ENCODE data around the gene RHBDF1. TPM values are rescaled to one million over a fixed set of nuclear protein-coding genes. Genes with fewer than 3 reads are reported as not detected.
A peak's percentile ranks its signal among the peaks of the same experiment; 100 is the strongest.
"Not testable (repeated sequence)": the region's sequence is repeated elsewhere in the genome, so short reads cannot be mapped to it uniquely, and the experiment has no call there.

The RHBDF1 gene
- polyA plus RNA-seq, 2 donors, result 36.6 to 56.0 TPM

GRCh38 chr16:33877-34647, 38.4 kb downstream of the RHBDF1 start:
- Histone ChIP-seq H3K27me3 (ENCODE audit: control insufficient read depth in 1 of 2, insufficient read depth in 2 of 2, low read length in 2 of 2) (no peaks in the 10 kb centered on the region), H3K36me3 (ENCODE audit: control insufficient read depth in 2 of 2, insufficient read depth in 2 of 2, low read length in 1 of 2) (no peaks in the 10 kb centered on the region), H3K4me3 (ENCODE audit: low read depth in 1 of 2, low read length in 2 of 2) (no peak overlapping the region), H3K27ac (ENCODE audit: low read depth in 2 of 2, low read length in 1 of 2) (no peak overlapping the region), H3K9me3 (ENCODE audit: control insufficient read depth in 2 of 2, insufficient read depth in 1 of 2, low read depth in 1 of 2, low read length in 1 of 2) (no peaks in the 10 kb centered on the region), H3K4me1 (ENCODE audit: control insufficient read depth in 2 of 2, insufficient read depth in 2 of 2, low read length in 1 of 2) (peaks cover 0 to 6% of the 10 kb centered on the region in 2 donors)
- WGBS, 2 donors, result 85 to 87% methylated on average over 21 of the region's 21 CpGs

- WGBS, 2 donors, result 79 to 82% methylated on average over 4 to 5 of the region's 8 CpGs
- H3K9me3 ChIP-seq (ENCODE audit: control insufficient read depth in 2 of 2, insufficient read depth in 1 of 2, low read depth in 1 of 2, low read length in 1 of 2); H3K36me3 ChIP-seq (ENCODE audit: control insufficient read depth in 2 of 2, insufficient read depth in 2 of 2, low read length in 1 of 2); H3K4me1 ChIP-seq (ENCODE audit: control insufficient read depth in 2 of 2, insufficient read depth in 2 of 2, low read length in 1 of 2); H3K4me3 ChIP-seq (ENCODE audit: low read depth in 1 of 2, low read length in 2 of 2); H3K27ac ChIP-seq (ENCODE audit: low read depth in 2 of 2, low read length in 1 of 2); H3K27me3 ChIP-seq (ENCODE audit: control insufficient read depth in 1 of 2, insufficient read depth in 2 of 2, low read length in 2 of 2): not testable (repeated sequence)
These were observed 39.1 kb downstream of the RHBDF1 start for GRCh38 chr16:33154-33876.

GRCh38 chr16:30627-31026, 41.8 kb downstream of the RHBDF1 start:
- H3K27me3 ChIP-seq (ENCODE audit: control insufficient read depth in 1 of 2, insufficient read depth in 2 of 2, low read length in 2 of 2); H3K4me3 ChIP-seq (ENCODE audit: low read depth in 1 of 2, low read length in 2 of 2); H3K4me1 ChIP-seq (ENCODE audit: control insufficient read depth in 2 of 2, insufficient read depth in 2 of 2, low read length in 1 of 2); H3K36me3 ChIP-seq (ENCODE audit: control insufficient read depth in 2 of 2, insufficient read depth in 2 of 2, low read length in 1 of 2); H3K27ac ChIP-seq (ENCODE audit: low read depth in 2 of 2, low read length in 1 of 2); H3K9me3 ChIP-seq (ENCODE audit: control insufficient read depth in 2 of 2, insufficient read depth in 1 of 2, low read depth in 1 of 2, low read length in 1 of 2): not testable (repeated sequence)
- WGBS, 2 donors, result 61 to 71% methylated on average over 4 to 6 of the region's 7 CpGs

- H3K9me3 ChIP-seq (ENCODE audit: control insufficient read depth in 2 of 2, insufficient read depth in 1 of 2, low read depth in 1 of 2, low read length in 1 of 2); H3K27ac ChIP-seq (ENCODE audit: low read depth in 2 of 2, low read length in 1 of 2); H3K4me3 ChIP-seq (ENCODE audit: low read depth in 1 of 2, low read length in 2 of 2); H3K36me3 ChIP-seq (ENCODE audit: control insufficient read depth in 2 of 2, insufficient read depth in 2 of 2, low read length in 1 of 2); H3K27me3 ChIP-seq (ENCODE audit: control insufficient read depth in 1 of 2, insufficient read depth in 2 of 2, low read length in 2 of 2); H3K4me1 ChIP-seq (ENCODE audit: control insufficient read depth in 2 of 2, insufficient read depth in 2 of 2, low read length in 1 of 2): not testable (repeated sequence)
- WGBS, 2 donors, result 33 to 35% methylated on average over 2 of the region's 5 CpGs
These were observed 46.5 kb downstream of the RHBDF1 start for GRCh38 chr16:25926-26348.

GRCh38 chr16:24151-24550, 48.3 kb downstream of the RHBDF1 start:
- not testable (repeated sequence) for H3K36me3 ChIP-seq (ENCODE audit: control insufficient read depth in 2 of 2, insufficient read depth in 2 of 2, low read length in 1 of 2); H3K27me3 ChIP-seq (ENCODE audit: control insufficient read depth in 1 of 2, insufficient read depth in 2 of 2, low read length in 2 of 2); H3K4me1 ChIP-seq (ENCODE audit: control insufficient read depth in 2 of 2, insufficient read depth in 2 of 2, low read length in 1 of 2); H3K27ac ChIP-seq (ENCODE audit: low read depth in 2 of 2, low read length in 1 of 2); H3K9me3 ChIP-seq (ENCODE audit: control insufficient read depth in 2 of 2, insufficient read depth in 1 of 2, low read depth in 1 of 2, low read length in 1 of 2); H3K4me3 ChIP-seq (ENCODE audit: low read depth in 1 of 2, low read length in 2 of 2)
- WGBS, 2 donors, result 91 to 94% methylated on average over 13 to 17 of the region's 22 CpGs

GRCh38 chr16:20886-21285, 51.5 kb downstream of the RHBDF1 start:
- H3K36me3 ChIP-seq (ENCODE audit: control insufficient read depth in 2 of 2, insufficient read depth in 2 of 2, low read length in 1 of 2); H3K27me3 ChIP-seq (ENCODE audit: control insufficient read depth in 1 of 2, insufficient read depth in 2 of 2, low read length in 2 of 2); H3K9me3 ChIP-seq (ENCODE audit: control insufficient read depth in 2 of 2, insufficient read depth in 1 of 2, low read depth in 1 of 2, low read length in 1 of 2); H3K27ac ChIP-seq (ENCODE audit: low read depth in 2 of 2, low read length in 1 of 2); H3K4me1 ChIP-seq (ENCODE audit: control insufficient read depth in 2 of 2, insufficient read depth in 2 of 2, low read length in 1 of 2); H3K4me3 ChIP-seq (ENCODE audit: low read depth in 1 of 2, low read length in 2 of 2): not testable (repeated sequence)
- WGBS, 2 donors, result 89 to 91% methylated on average over 12 of the region's 12 CpGs

GRCh38 chr16:17062-17765, 55.2 kb downstream of the RHBDF1 start:
- not testable (repeated sequence) for H3K27me3 ChIP-seq (ENCODE audit: control insufficient read depth in 1 of 2, insufficient read depth in 2 of 2, low read length in 2 of 2); H3K9me3 ChIP-seq (ENCODE audit: control insufficient read depth in 2 of 2, insufficient read depth in 1 of 2, low read depth in 1 of 2, low read length in 1 of 2); H3K4me1 ChIP-seq (ENCODE audit: control insufficient read depth in 2 of 2, insufficient read depth in 2 of 2, low read length in 1 of 2); H3K4me3 ChIP-seq (ENCODE audit: low read depth in 1 of 2, low read length in 2 of 2); H3K36me3 ChIP-seq (ENCODE audit: control insufficient read depth in 2 of 2, insufficient read depth in 2 of 2, low read length in 1 of 2); H3K27ac ChIP-seq (ENCODE audit: low read depth in 2 of 2, low read length in 1 of 2)
- WGBS, 2 donors, result 91% methylated on average over 16 to 19 of the region's 20 CpGs

GRCh38 chr16:10772-11171, 61.7 kb downstream of the RHBDF1 start:
- H3K4me1 ChIP-seq (ENCODE audit: control insufficient read depth in 2 of 2, insufficient read depth in 2 of 2, low read length in 1 of 2); H3K27me3 ChIP-seq (ENCODE audit: control insufficient read depth in 1 of 2, insufficient read depth in 2 of 2, low read length in 2 of 2); H3K27ac ChIP-seq (ENCODE audit: low read depth in 2 of 2, low read length in 1 of 2); H3K9me3 ChIP-seq (ENCODE audit: control insufficient read depth in 2 of 2, insufficient read depth in 1 of 2, low read depth in 1 of 2, low read length in 1 of 2); H3K36me3 ChIP-seq (ENCODE audit: control insufficient read depth in 2 of 2, insufficient read depth in 2 of 2, low read length in 1 of 2); H3K4me3 ChIP-seq (ENCODE audit: low read depth in 1 of 2, low read length in 2 of 2): not testable (repeated sequence)
- 18 to 51% methylated on average over 6 to 18 of the region's 27 CpGs for WGBS, 2 donors

- Histone ChIP-seq H3K9me3 (ENCODE audit: control insufficient read depth in 2 of 2, insufficient read depth in 1 of 2, low read depth in 1 of 2, low read length in 1 of 2) (no peaks in the 10 kb centered on the region), H3K27me3 (ENCODE audit: control insufficient read depth in 1 of 2, insufficient read depth in 2 of 2, low read length in 2 of 2) (no peaks in the 10 kb centered on the region), H3K36me3 (ENCODE audit: control insufficient read depth in 2 of 2, insufficient read depth in 2 of 2, low read length in 1 of 2) (no peaks in the 10 kb centered on the region), H3K27ac (ENCODE audit: low read depth in 2 of 2, low read length in 1 of 2) (no peak overlapping the region), H3K4me3 (ENCODE audit: low read depth in 1 of 2, low read length in 2 of 2) (peak overlapping the region in 1 of 2 donors; percentile 13), H3K4me1 (ENCODE audit: control insufficient read depth in 2 of 2, insufficient read depth in 2 of 2, low read length in 1 of 2) (no peaks in the 10 kb centered on the region)
- 66 to 73% methylated on average over 38 to 48 of the region's 48 CpGs for WGBS, 2 donors
These were observed 62.3 kb downstream of the RHBDF1 start for GRCh38 chr16:9903-10665.

Measured in esophagus (tissue), 2 donors.